T47D (cell line): ENCODE measurements around the gene TBL1X.

Experiments
- DNase-seq, 2 experiments: peaks; one replicate each; pipeline versions ENCODE4 v3.0.0 to v3.0.0-alpha.2; 2011 to 2012; ENCODE audit warnings: low read depth in 1 of 2, low spot score in 1 of 2
- JUND ChIP-seq: IDR thresholded peaks from 2 replicates; pipeline ENCODE4 v1.6.1; 2012; ENCODE audit warnings: low read depth
- in situ Hi-C: cut with HindIII; loops from 2 replicates; pipeline ENCODE4 v1.10.0; 2016; ENCODE audit warnings: low sequenced_read_pairs, low pct_unique_long_range_greater_than_20kb

Gene TBL1X

GRCh38 chrX:9619133-9619532 lies 154.3 kb downstream of the TBL1X start:
- no peak for DNase-seq
- in situ Hi-C loops = no loop called here
- TF ChIP-seq JUND = no peak

GRCh38 chrX:9619581-9619980 lies 154.7 kb downstream of the TBL1X start:
- no peak for TF ChIP-seq JUND
- no peak for DNase-seq
- in situ Hi-C loops = no loop called here

DNA sequence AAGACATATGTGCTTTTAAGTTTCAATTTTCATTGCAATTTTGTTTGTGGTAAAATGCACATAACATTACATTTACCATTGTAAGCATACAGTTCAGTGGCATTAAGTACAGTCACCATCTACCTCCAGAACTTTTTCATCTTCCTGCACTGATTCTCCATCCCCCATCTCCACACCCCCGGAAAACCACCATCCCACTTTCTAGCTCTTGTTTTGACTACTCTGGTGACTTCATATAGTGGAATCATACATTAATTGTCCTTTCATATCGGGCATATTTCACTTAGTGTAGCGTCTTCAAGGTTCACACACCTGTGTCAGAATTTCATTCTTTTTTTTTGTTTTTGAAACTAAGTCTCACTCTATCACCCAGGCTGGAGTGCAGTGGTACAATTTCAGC lies 157.3 kb downstream of the TBL1X start:
- DNase-seq = no peak
- in situ Hi-C loops = no loop called here
- no peak for TF ChIP-seq JUND

GRCh38 chrX:9626379-9626778 lies 161.5 kb downstream of the TBL1X start:
- no peak for TF ChIP-seq JUND
- in situ Hi-C loops = no loop called here
- no peak for DNase-seq

DNA sequence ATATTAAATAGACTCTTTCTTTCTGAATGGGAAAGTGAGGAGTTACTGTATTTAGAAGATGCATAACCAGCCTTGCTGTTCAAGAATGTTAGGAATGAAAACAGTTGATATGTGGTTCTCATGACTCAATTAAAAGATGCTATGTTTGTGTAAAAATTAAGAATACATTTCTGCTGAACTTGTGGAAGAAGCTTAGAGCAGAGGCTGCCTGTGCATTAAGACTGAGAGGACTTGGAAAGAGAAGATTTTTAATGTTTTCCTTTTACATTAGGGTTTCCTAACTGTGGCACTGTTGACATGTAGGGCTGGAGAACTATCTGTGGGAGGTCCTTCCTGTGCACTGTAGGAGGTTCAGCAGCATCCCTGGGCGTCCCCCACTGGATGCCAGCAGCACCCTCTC lies 163.1 kb downstream of the TBL1X start:
- no peak for DNase-seq
- no peak for TF ChIP-seq JUND
- in situ Hi-C loops = no loop called here

DNA sequence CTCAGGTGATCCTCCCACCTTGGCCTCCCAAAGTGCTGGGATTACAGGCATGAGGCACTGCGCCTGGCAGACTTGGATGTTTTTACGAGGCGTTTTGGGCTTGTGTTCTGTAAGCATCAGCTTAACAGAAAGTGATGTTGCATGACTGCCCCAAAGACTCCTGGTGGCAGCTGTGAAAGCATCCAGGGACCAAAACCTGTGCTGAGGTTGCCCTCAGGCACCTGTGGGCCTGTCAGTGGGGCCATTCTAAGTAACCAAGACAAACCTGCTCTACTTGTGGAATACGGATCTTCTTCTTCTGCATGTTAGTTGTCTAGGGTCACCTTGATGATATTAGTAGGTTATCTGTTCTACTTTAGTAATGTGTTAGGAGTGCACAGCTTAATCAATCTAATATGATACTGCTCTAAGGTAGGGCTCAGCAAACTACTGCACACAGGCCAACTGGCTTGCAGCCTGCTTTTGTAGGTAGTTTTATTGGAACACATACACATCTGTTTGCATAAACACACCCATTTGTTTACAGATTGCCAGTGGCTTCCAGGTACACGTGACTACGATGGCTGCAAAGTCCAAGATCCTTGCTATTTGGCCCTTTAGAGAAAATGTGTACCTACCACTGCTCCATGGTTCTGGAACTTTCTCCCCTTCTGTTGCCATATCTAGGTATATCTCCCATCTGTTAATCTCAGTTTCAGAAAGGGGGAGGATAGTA lies 164.1 kb downstream of the TBL1X start:
- in situ Hi-C loops = no loop called here
- no peak for TF ChIP-seq JUND
- DNase-seq = peak in 1 of 2 experiments; percentile 2

GRCh38 chrX:9634551-9634950 lies 169.7 kb downstream of the TBL1X start:
- no peak for TF ChIP-seq JUND
- DNase-seq = no peak
- in situ Hi-C loops = no loop called here

DNA sequence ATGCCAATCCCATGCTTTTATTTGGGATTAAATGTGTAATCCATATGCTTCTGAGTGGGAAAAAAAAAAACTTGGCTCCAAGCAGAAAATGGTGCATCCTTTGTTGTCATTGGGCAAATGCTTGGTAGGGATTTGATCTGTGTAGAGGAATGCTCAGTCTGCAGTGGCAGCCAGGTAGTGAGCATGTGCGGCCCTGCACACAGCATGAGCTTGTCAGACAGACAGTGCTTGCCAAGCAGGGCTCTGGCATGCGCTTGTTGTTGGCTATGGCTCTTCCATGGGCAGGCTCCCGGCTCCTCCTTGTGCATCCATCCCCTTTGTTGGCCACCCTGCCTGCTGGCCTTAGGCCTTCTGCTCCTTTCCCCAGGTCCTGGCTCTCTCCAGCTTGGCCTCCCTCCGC lies 170.5 kb downstream of the TBL1X start:
- in situ Hi-C loops = no loop called here

DNA sequence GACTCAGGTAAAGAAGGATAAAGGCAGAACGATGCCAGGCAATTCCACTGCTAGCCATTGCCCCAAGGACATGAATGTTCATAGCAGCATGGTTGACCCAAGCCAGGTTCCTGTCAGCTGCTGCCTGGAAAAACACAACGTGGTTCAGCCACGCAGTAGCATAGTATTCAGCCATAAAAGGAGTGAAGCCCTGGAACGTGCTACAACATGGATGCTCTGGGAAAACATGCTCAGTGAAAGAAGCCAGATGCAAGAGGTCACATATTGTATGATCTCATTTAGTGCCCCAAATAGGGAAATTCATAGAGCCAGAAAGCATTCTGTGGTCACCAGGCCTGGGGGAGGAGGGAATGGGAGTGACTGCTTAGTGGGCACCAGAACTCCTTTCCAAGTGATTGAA lies 170.9 kb downstream of the TBL1X start:
- no peak for DNase-seq
- in situ Hi-C loops = no loop called here
- TF ChIP-seq JUND = no peak

More for the DNA sequence above, 170.5 kb downstream of the TBL1X start:
- no peak for TF ChIP-seq JUND
- DNase-seq = no peak

- DNase-seq = no peak
- no peak for TF ChIP-seq JUND
Measured at GRCh38 chrX:9638871-9639270, 174.0 kb downstream of the TBL1X start.

DNA sequence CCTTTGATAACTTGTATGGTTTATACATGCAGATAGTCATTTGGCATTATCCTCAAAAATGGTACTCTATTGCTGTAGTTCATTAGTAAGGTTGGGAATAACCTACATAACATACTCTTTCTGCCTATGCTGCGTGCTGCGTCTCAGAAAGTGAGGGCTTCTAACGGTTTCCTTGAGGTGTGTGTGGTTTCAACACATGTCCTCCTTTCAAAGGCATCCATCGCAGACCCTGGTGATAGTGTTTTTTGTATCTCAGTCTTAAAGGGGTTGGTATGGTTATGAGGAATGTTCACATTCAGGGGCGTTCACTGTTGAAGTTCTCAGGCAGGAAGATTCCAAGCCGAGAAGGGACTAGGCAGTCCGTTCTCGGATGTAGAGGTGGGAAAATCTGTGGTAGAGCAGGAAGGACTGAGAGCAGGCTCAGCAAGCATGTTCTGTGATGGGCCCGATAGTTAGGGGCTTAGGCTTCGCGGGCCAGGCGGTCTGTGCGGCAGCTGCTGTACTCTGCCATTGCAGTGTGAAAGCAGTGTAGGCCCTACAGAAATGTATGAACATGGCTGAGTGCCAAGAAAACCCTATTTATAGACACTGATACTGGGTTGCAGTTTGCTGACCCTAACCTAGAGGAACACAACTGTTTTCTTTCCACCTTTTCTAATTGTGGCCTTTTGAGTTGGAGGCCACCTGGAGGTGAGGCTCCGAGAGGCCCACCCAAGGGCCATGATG lies 177.6 kb downstream of the TBL1X start:
- no peak for TF ChIP-seq JUND
- no peak for DNase-seq
- in situ Hi-C loops = no loop called here

More at GRCh38 chrX:9638871-9639270, 174.0 kb downstream of the TBL1X start:
- in situ Hi-C loops = no loop called here

GRCh38 chrX:9643807-9644206 lies 178.9 kb downstream of the TBL1X start:
- in situ Hi-C loops = no loop called here
- DNase-seq = no peak
- no peak for TF ChIP-seq JUND

DNA sequence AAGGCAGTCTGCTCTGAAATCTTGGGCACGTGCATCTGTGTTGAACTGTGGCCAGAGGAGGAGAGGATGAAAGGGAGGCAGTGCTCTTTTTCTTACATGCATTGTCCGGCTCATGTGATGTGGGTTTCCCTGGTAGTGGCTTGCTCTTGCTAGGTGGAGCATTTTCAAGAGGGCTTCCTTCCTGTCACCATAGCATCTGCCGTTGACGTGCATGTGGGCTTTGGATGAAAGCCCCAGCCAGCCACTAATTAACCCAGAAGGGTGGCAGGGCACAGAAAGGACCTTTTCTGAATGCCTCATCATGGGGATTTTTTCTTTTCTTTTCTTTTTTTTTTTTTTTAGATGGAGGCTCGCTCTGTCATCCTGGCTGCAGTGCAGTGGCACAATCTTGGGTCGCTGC lies 179.5 kb downstream of the TBL1X start:
- no peak for TF ChIP-seq JUND
- DNase-seq = no peak
- in situ Hi-C loops = no loop called here
